GM19240 (cell line): ENCODE measurements around the gene BIRC7.

Source experiments
- DNase-seq: peaks from one replicate; pipeline ENCODE4 v3.0.0; 2011; ENCODE audit warnings: low spot score; ENCODE audit not compliant: insufficient read length

Gene BIRC7

DNA sequence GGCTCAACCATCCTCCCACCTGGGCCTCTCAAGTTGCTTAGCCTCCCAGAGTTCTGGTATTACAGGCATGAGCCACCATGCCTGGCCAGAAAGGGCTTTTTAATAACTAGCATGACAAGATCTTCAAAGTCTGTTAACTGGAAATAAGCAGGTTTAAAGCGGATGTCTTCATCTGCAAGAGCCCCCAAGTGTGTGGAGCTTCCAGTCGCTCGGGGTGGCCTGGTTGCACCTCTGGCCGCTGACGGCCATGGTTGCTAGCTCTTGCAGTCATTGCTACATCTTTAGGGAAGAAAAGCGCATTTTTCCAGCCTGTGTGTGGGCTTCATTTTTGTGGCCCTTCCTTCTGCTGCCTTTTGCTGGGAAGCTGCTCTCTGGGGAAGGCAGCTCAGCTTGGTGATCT lies 44.7 kb downstream of the BIRC7 start:
- no peak for DNase-seq

DNA sequence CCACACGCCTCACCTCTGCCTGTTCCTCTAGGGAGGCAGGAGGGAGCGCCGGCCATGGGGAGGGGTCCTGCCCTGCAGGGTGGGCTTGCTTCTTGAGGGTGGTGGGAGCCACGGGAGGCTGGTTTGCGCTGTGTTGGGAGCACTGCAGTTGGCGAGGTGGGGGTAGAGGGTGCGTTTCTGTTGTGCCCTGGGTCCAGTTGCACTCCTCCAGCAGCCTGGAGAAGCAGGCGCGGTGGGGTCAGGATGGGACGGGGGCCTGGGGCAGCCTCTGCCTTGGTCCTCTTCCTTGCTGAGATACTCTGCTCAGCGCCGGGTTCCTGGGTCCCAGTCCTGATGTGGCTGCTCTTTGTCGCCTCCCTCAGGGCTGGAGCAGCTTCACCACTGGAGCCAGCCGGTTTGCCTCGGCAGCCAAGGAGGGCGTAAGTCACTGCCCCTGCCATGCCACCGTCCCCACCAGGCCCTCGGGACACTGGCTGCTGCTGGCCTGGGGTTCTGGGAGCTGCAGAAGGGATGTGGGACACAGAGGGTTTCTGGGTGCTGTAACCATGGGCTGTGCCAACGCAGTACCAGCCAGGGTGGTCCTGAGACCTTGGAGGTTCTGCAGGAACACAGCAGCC lies 45.3 kb downstream of the BIRC7 start:
- DNase-seq = no peak

GRCh38 chr20:63281742-63282665 lies 46.3 kb downstream of the BIRC7 start:
- no peak for DNase-seq

- DNase-seq = no peak
Measured at GRCh38 chr20:63282946-63283345, 47.2 kb downstream of the BIRC7 start.

DNA sequence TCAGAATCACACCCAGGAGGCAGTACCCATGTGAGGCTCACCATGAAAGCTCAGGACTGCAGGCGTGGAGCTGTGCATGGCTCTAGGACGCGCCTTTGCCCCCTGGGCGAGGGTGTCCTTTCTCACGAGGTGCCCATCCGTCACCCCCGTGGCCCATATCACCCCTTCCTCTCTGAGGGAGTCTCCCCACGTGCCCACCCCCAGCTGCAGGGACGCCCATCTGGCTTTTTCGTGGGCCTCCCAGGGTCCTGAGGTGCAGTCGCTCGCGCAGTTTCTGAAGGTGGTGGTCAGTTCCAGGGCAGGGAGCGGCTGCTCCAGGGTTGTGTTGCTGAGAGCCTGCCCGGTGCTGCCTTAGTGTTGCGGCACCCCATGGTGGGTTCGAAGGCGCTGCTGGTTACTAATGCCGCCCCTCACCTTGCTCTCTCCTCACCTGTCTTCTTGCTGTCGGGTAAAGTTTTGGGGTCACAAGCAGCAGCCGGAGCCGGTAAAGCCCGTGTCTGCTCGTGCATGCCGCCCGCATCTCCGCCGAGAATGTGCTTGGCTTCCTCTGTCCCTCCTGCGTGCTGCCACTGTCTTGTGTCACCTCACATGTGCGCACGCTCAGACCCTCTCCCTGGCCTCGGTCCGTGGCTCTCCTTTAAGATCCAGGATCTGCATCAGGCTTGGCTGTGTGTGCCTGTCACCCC lies 47.8 kb downstream of the BIRC7 start:
- no peak for DNase-seq

DNA sequence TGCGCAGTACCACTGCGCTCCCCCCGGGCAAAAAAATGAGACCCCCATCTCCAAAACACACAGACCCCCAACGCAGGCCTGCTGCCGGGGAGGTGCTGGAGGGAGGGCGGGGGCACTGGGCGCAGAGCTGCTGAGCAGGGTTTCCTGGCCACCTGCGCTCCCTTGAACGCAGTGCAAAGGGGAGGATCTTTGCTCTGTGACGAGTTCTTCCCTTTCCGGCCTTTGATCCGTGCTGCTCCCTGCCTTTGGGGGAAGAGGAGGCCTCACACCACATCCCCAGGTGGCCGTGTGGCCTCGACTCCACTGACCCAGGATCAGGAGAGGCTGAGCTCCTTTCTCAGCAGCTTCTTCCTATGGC lies 48.4 kb downstream of the BIRC7 start:
- no peak for DNase-seq

DNA sequence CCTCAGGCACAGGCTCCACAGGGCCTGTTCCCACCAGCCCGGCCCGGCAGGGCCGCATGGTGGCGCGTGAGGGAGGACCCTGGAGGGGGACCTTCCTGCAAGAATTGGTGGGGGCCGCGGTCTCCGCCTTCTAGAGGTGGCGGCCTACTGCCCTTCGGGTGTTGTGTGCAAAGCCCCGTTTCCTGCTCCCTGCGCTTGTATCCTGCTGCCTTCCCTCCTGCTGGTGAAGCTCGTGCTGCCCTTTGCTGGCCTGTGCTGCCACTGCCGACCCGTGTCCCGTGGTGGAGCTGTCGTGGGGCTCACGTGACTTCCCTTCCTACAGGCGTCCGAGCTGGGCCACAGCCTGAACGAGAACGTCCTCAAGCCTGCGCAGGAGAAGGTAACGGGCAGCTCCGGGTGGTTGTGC lies 48.8 kb downstream of the BIRC7 start:
- no peak for DNase-seq

DNA sequence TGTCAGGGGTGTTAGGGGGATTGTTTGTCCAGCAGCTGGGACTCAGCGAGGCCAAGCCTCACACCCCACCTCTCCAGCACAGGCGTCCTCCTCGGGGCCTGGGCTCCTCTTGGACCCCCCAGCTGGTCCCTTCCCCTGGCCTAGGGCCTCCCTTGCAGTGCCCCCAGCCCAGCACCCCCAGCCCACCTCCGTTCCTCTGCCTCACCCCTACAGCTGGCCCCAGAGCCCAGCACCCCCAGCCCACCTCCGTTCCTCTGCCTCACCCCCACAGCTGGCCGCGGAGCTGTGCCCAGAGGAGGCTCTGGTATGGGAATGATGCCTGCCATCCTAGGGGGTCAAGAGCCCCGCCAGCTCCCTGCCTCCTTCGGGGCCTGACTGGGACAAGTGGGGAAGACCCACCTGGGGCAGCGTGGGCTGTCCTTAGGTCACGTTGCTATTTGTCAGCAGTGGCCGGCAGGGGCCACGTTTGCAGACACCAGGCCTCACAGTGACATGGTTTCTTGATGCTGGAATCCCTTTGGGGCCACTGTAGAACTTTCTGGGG lies 49.3 kb downstream of the BIRC7 start:
- DNase-seq = no peak

- no peak for DNase-seq
Measured at GRCh38 chr20:63285636-63286615, 50.2 kb downstream of the BIRC7 start.

DNA sequence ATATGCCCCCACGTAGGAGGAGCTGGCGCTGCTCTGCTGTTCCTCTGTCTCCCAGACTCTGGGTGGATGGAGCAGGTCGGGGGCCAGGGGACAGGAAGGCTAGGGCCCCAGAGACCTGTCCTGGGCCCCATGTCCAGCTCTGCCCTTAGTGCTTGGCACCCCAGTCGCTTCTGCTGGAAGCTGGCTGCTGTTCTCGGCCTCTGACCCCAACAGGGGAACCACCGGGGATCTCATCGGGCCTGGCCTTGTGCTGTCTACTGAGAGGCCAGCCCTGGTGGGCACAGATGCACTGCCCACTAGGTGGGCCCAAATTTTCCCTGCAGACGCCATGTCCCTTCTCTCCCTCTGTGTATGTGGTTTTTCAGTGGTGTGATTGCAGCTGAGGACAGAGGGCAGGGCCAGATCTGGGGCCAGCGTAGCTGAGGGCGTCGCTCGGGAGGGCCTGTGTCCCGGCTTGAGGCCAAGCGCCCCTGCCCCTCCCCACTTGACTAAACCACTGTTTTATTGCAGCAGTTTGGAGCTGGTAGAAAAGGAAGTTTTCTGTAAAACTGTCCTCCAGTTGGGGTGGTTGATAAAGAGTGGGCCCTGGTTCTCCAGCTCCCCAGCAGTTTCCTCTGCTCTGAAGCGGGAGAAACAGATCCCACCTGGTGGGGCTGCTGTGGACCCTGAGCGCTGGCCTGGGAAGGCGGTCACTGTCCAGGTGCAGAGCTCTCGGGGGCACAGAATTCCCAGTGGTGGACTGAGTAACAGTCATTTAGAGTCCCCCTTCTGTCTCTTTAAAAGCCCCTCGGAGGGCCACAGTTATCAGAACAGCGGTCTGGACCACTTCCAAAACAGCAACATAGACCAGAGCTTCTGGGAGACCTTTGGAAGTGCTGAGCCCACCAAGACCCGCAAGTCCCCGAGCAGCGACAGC lies 51.3 kb downstream of the BIRC7 start:
- DNase-seq = no peak

DNA sequence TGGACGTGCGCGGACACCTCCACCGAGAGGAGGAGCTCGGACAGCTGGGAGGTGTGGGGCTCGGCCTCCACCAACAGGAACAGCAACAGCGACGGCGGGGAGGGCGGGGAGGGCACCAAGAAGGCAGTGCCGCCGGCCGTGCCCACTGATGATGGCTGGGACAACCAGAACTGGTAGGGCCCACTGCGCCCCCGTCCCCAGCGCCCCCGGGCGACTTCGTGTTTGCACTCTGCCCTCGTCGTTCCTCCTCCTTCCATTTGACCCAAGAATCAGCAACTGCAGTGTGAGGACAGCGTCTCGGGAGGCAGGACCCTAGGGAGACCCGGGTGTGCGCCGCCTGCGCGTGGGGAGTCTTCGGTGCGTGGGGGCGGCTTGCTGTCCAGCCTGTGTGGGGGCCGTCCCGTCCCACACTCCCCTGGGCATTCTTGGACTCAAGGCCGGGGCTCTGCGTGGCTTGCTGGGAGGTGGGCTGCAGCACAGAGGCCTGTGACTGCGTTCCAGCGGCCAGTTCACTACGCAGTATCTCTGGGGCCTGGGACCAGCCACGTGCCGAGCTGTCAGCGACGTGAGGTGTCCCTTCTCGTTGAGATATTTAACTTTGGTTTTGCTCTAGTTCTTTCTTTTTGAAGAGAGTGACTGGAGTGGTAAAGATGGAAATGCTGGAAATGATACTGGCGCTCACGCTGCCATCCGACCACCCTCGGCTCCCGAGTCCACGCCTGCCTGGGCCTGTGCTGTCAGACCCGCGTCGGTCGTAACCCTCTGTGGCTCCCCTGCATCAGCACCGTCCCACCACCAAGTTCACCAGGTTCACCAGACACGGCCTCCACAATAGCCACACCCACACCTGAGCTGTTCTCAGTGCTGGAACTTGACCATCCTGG lies 52.2 kb downstream of the BIRC7 start:
- DNase-seq = no peak

- no peak for DNase-seq
Measured at GRCh38 chr20:63288581-63289251, 53.0 kb downstream of the BIRC7 start.

DNA sequence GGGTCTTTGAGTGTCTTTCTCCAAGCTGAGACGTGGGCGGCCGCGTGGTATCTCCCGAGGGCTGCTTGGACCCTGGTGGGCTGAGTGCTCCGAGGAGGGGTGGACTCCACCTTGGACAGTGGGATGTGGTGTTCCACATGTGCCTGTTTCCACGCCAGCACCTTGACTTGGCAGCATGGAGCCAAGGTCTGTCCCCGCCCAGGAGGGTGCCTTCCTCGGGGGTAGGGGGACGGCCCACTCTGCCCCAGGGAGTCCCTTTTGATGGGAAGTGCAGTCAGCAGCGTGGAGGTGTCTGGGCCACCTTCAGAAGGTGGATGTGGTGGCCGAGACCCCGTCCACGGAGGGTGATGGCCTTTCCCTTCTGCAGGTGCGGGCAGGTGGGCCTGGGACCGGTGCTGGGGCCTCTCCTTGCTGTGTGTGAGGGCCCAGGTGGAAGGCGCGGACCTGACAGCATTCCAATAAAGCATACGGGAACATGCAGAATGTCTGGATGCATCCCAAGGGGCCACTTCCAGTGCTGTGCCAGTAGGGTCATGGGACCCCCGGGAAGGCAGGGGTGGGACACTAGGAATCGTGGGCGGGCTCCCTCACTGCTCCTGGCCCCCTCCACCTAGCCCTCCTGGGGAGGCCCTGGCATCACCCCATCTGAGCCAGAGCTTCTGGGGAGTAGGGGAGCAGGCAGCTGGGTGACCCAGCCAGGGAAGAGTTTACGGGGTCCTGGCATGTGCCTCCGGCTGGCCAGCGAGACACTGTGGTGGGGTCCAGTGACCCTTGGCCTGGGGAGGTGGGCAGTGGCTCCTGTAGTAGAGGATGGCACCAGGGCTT lies 53.8 kb downstream of the BIRC7 start:
- DNase-seq = no peak
